Activated CD8-positive, alpha-beta memory T cell treated with anti-CD3 and anti-CD28 coated beads for 1 hour (primary cell): Measurements from ENCODE around the gene BICD1.
"Not testable (repeated sequence)": the region's sequence is repeated elsewhere in the genome, so short reads cannot be mapped to it uniquely, and the experiment has no call there.

ENCODE experiments used
- DNase-seq, 2 donors: peaks; one replicate each; pipeline ENCODE4 v3.0.0-alpha.2; 2020; ENCODE audit warnings: low read depth in 1 of 2; ENCODE audit errors: extremely low read depth in 1 of 2

BICD1 gene

DNA sequence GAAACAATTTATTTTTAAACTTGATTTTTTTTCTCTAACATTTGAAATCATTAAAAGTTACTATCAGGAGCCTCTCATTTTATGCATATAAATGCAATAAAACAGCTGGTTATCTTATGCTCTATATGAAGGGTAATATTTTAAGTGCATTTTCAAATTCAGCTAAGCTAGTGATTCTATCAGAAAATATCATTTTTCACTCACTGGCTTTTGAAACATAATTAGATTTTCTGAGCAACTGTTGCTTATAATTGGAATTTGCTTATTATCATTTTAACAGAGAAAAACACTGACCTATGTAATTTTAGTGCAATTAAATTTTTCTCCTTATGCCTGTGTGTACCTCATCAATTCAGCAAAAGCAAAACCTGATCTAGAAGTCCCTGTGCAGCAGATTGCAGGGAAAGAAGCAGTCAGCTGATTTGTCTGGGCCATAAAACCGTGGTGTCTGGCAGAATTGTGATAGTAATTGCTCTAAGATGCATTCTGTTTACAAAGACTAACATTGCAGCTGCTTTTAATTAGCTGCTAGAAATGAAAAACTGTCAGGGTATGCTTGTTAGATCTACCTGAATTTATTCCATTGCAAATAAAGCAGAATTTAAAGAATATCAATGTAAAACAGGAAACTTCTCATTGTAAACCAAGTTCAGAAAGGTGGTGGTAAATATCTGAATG lies 75.0 kb downstream of the BICD1 start:
- no peak for DNase-seq

DNA sequence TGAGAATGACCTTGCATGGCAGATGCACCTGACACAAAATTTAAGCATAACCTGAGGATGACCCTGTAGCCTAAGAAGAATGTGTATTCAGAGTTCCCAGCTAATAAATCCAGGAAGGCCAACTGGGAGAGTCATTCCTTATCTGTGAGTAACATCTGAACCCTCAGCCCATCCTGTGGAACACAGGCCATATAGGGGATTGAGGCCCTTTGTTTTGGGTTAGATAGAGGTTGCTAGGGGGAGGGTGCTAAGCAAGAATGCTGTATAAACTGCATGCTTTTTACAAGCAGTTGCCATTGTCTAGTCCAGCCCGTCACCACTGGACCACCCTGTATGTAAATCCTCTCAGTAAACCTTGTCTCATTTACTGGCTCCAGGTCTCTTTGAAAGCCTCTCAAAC lies 77.0 kb downstream of the BICD1 start:
- DNase-seq, result no peak

DNA sequence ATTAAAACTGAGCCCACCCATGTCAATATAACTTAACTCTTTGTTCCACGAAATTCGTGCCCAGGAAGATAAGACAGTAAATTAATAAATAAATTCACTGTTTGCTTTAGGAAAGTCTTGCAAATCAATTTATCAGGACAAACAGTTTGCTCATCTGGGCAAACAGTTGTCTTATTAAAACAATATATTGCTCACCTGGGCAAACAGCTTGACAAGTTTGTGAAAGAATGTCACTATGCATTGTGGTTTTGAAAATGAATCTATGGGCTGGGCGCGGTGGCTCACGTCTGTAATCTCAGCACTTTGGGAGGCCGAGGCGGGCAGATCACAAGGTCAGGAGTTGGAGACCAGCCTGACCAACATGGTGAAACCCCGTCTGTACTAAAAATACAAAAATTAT lies 80.5 kb downstream of the BICD1 start:
- not testable (repeated sequence) for DNase-seq

DNA sequence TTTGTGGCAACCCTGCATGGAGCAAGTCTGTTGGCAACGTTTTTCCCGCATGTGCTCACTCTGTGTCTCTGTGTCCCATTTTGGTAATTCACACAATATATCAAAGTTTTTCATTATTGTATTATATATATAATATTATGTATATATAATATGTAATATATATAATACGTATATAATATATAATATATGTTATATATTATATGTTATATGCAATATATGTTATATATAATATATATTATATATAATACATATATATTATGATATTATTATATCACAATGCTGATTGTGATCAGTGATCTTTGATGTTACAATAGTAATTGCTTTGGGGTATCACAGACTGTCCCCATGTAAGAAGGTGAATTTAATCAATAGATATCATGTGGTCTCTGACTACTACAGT lies 84.8 kb downstream of the BICD1 start:
- DNase-seq, result no peak

DNA sequence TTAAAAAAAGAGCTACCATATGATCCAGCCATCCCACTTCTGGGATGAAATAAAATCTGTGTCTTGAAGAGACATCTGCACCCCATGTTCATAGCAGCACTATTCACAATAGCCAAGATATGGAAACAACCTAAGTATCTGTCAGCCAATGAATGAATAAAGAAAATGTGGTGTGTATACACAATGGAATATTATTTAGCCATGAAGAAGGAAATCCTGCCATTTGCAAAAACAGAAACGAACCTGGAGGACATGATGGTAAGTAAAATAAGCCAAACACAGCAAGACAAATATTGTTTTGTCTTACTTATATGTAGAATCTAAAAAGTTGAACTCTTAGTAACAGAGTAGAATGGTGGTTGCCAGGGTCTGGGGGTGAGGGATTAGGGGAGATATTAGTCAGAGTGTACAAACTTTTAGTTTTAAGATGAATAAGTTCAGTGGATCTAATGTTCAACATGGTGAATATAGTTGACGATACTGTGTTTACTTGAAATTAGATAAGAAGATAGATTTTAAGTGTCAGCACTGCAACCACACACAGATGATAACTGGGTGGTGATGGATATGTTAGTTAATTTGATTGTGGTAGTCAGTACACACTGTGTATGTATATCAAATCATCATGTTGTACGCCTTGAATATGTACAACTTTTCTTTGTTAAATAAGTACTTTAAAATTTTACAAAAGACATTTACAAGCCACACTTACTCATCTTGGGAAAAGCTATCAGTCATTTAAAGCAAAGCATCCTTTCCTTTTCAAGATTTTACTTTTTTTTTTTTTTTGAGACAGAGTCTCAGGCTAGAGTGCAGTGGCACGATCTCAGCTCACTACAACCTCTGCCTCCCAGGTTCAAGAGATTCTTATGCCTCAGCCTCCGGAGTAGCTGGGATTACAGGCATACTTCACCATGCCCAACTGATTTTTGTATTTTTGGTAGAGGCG lies 89.9 kb downstream of the BICD1 start:
- DNase-seq, result no peak

DNA sequence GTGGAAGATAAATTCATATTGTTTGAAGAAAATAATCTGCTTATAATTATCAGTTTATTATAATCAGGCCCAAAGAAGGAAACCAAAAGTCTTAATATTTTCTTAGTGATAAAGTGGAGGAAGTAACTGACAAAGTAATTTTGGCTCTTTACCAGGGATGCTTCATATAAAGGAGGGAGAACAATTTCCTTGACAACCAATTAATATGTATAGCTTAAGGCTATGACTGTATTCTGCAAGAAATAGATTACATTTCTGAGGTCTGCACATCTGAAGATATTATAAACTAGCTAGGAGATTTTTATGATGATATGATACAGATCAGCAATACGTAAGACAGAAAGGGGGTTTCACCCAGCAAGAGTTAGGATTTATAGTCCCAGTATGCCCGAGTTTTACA lies 90.8 kb downstream of the BICD1 start:
- no peak for DNase-seq

DNA sequence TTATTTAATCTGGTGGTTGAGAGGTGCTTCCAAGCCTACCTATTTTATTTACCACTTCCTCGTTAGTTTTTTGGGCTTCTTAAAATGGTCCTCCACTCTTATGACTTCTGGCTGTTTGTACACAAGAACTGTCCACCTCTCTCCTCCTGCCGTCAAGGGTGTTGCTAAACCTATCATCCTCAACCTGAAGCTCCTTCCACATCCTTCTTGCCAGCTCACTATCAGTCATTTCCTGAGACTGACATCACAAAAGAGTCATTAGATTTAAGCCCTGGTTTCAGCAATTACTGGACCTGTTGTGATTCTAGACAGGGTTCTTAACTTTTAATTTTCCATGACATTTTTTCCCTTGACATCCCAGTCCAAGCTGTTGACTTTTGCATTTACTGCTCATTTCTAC lies 91.9 kb downstream of the BICD1 start:
- DNase-seq, result no peak

DNA sequence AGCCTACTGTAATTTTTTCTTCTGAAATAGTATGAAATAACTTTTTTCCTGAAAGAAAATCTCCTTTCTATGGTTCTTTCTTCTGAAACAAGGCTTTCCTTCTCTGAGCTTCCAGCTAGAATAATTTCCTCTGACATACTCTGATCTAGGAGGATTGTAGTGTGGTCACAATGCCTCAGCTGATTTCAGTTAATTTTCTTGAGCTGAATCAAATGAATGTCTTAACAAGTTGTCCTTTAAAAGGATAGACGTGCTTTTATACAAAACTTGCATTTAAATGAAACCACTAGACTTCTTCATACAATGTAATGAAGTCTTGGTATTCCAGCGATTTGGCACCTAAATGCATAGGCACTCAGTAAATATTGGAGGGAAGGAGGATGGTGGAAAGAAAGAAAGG lies 94.4 kb downstream of the BICD1 start:
- no peak for DNase-seq

DNA sequence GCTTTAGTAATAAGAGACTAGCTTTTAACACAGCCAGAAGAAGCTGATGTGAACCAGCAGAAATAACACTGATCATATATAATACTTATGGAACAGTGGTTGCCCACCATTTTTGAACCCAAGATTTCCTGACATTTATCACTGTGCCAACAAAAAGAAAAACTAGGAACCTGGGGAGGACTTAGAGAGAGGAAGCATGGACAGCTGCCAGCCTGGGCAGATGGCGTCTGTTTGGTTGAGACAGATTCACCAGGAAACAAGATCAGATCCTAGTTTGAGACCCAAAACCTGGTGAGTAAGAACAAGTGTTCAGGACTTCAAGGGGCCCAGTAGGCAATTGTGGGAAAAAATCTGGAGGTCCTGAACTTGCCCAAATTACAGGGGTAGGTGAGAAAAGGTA lies 95.3 kb downstream of the BICD1 start:
- DNase-seq, result no peak

DNA sequence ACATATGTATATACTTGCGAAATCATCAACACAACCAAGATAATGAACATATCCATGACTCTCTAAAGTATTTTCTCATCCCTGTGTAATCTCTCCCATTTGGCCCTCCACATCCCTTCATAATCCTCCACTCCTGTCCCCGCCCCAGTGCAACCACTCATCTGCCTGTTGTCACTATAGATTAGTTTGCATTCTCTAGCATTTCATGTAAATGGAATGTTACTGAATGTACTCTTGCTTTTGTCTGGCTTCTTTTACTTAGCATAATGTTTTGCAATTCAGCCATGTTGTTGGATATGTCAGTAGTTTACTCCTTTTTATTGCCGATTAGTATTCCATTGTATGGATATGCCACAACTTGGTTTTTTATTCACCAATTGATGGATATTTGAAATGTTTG lies 99.1 kb downstream of the BICD1 start:
- no peak for DNase-seq

DNA sequence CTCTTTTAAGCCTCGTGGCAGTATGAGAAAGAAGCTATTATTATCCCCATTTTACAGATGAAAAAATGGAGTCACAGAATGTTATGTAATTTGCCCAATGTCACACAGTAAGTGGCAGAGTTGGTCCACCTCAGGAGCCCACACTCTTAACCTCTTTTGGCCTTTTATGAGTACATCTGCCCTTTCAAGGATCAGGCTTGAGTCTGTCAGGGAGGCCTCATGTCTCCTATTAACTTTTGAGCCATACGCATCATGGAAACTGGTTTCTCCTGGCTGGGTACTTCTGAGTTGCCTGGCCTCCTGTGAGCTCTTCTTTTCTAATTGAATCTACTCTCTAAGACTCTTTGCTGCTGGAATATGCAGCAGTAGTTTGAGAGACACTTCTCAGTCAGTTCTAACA lies 101.7 kb downstream of the BICD1 start:
- no peak for DNase-seq

DNA sequence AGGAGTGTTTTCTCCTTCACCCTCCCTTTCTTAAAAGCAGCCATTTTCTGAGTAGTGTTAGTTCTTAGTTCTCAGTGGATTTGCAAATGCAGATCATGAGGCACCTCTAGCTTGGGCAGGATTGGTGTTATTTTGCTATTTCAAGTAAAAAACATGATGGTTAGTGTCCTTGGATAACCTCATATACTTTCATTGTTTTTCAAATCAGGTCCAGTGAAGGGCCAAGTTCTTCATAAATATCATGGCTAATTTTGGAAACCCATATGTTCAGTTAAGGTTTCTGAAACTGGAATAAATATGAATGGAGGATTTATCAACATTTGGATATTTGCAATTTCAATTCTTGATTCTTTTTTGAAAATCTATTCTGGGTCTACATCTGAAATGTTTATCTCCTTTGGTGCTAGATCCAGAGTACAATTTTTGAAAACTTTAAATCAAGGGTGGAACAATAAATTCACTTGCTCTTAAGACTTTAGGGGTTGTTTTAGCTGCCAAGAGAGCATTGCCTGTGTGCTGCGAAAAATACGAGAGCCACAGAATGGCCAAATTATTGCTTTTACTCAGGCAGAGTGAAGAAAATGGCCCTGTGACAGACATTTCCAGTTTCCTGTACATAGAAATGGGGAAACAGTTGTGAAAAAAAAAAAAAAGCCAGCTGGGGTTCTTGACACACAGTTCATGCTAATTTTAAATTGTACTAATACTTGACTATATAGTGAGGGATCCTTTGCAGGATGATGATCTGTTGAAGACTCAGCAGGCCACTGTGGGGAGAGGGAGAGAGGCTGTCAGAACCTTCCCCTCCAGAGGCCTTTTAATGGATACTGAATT lies 104.6 kb downstream of the BICD1 start:
- no peak for DNase-seq

DNA sequence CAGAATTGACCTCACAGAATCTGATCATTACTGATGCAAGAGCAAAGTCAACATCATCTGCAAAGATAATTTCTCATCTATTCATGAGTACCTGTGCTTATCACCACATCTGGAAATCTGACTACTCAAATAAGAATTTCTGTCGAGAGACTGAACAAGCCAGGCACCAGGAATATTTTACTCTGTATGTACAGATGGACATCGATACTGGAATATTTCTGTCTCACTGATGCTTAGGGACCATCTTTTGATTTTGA lies 105.2 kb downstream of the BICD1 start:
- no peak for DNase-seq

DNA sequence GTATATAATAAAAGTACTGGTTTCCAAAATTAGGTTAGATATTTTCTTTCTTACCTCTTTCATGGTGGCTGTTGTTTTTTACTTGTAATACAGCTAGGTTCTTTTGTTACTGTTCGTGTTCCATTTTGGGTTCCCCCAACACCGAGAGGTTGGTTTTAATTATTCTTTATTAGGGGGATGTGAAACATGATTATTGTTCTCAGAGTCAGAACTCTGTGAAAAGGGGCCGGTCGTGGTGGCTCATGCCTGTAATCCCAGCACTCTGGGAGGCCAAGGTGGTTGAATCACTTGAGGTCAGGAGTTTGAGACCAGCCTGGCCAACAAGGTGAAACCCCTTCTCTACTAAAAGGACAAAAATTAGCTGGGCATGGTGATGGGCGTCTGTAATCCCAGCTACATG lies 108.1 kb downstream of the BICD1 start:
- no peak for DNase-seq

DNA sequence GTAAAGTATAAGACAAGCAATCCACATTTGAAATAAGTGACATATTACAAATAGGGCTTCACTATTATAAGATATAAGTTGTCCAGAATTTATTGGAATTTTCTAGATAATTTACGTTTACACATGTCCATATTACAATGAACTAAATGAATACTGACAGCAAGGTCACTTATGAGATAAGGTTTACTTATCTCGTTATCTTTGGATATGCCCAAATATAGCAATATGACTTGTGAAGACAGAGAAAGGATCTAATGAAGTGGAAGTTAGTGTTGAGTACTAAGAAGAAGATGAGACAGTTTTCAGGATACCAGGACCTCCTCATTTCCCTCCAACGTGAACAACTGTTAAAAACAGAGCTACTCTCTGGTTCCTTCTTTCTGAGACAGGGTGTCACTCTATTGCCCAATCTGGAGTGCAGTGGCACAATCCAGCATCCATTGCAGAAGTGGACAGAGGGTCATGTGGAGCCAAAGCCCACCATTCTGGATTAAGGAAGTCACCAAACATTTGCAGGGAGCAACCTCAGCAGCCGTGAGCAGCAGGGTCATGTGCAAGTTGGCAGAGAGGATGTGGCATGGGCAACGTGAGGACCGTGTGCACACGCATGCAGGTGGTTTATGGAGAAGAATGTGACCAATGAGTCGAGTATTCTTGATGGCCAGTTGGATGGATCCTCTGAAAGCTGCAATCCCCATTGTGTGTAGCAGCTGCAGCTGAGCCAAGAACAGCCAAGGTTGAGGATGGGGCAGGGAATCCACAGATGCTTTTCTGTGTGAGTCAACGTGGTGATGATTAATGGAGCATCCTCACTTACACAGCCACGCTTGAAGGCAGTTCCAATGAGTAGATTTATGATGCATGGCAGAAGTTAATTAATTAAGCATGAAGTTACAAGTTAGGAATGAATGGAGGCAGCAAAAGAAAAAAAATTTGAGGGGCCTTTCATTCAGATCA lies 111.0 kb downstream of the BICD1 start:
- no peak for DNase-seq

DNA sequence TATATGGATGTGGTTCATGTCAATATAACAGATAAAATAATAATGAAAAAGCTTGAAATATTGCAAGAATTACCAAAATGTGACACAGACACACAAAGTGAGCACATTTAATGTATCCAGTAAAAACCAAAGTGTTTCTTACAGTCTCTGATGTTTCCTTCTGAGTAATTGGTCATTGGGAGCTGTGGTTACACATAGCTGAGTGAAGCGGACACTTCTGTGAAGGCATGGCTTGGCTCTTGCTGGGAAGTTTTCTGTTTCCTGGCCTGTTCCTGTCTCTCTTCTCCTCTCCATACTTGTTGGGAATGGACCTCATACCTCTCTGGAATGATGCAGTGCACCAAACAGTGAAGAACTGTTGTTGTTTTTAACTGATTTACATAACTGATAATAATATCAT lies 117.3 kb downstream of the BICD1 start:
- DNase-seq, result no peak

DNA sequence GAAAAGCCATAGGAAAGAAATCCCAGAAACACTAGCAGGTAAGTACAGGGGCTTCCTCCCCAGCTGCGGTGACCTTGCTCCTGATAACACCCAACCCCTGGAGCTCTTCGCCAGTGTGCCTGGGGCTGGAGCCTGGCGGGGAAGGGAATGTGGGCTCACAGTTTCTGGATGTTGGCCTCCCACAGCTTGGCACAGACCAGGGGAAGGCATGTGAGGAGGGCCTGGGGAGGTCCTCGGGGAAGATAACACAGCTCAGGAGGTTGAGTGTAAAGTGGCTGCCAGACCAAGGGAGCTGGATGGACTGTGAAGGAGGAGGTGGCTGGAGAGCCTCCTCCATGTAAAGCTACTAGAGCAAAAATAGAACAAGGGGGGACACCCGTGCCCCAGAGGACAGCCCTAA lies 120.1 kb downstream of the BICD1 start:
- no peak for DNase-seq

DNA sequence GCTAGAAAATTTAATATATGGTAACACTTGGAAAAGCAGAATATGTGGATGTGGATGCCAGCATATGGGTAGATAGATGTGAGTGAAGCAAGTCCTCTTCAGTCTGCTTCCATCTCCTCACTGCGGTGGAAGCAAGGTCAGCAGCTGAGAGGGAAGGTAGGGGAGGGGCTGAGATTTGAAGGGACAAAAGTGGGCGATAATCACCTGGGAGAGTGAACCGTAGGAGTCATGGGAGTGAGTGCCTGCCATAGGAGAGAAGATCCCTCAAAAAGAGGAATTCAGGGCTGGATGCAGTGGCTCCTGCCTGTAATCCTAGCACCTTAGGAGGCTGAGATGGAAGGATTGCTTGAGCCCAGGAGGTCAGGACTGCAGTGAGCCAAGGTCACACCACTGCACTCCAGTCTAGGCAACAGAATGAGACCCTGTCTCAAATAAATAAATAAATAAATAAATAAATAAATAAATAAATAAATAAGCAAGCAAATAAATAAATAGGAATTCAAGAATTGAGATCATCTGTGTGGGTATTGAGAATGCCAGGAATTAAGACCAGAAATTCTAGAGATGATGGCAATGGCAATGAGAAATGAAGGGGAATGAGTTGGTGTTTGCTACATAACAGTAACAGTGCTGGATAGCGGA lies 123.4 kb downstream of the BICD1 start:
- no peak for DNase-seq

DNA sequence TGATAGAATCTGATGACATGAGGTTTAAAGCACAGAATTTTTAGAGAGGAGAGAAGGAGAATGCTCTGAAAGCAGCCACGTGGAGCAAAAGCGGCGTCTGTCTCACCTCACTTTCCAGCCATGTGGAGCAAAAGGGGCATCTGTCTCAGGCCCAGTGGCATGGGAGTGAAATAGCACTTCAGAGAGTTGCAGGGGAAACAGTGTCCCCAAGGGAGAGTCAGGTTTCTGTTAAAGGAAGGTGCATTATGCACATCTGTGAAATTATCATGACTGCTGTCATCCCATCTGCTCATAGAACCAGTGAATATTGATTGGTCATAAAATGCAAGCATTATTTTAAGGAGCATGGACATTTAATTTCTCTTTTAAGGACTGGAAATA lies 124.0 kb downstream of the BICD1 start:
- DNase-seq, result no peak

DNA sequence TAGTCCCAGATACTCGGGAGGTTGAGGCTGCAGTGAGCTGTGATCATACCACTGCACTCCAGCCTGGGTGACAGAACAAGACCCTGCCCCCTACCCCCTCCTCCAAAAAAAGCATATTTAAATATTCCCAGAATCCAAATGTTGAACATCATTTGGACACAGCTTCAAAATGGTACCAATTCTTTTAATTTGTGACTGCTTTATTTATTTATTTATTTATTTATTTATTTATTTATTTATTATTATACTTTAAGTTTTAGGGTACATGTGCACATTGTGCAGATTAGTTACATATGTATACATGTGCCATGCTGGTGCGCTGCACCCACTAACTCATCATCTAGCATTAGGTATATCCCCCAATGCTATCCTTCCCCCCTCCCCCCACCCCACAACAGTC lies 124.7 kb downstream of the BICD1 start:
- DNase-seq, result not testable (repeated sequence)
